Measurements from ENCODE around the gene PAK6.

The PAK6 gene

DNA sequence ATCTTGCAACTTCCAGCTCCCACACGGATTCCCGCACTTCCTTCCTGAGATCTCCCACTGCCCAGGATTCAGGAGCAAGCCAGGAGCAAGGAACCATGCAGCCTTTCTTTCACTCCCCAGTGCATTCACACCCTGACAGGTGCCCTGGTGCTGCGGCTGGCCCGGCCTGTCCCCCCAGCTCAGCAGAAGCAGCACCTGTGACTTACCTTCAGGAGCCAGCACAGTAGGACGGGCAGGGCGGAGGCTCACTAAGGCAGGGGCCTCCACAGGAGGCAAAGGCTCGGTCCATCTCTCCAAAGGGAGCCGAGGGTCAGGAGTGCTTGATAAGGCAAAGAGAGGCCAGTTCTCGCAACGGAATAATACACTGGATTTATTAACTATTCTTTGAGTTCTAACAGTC is 39.2 kb downstream of the PAK6 start:
- no peak for DNase-seq

DNA sequence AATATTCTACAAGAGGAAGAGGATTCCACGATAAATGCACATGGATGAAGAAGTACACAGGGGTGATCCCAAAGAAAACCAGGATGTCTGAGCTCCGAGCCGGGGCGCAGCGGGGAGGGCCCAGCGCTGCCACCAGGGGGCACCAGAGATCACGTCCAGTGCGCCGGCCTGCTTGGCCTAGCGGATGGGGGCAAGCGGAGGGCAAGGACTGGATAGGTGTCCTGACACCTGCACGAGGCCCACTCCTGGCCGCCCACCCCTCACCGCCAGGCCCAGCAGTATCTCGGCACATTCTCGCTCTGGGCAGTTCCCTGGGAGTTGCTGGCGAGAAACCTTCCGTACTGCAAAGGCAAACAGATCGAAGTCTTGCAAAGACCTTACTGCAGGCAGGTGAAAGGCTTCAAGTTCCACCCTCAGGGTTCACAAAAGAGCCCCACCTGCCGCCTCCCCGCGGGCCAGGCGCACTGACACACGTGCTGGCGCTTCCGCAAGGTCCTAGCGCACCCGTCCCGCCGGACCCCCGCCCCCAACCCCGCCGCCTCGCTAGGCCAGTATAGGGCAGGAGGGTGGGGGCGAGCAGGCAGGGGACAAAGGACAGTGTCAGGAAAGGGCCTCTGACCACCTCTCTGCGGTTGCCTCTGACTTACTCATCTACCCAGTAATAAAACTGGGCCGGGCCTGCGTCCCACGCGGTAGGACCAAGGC is 40.7 kb downstream of the PAK6 start:
- peak; percentile 43 to 66 (median 56) for DNase-seq

DNA sequence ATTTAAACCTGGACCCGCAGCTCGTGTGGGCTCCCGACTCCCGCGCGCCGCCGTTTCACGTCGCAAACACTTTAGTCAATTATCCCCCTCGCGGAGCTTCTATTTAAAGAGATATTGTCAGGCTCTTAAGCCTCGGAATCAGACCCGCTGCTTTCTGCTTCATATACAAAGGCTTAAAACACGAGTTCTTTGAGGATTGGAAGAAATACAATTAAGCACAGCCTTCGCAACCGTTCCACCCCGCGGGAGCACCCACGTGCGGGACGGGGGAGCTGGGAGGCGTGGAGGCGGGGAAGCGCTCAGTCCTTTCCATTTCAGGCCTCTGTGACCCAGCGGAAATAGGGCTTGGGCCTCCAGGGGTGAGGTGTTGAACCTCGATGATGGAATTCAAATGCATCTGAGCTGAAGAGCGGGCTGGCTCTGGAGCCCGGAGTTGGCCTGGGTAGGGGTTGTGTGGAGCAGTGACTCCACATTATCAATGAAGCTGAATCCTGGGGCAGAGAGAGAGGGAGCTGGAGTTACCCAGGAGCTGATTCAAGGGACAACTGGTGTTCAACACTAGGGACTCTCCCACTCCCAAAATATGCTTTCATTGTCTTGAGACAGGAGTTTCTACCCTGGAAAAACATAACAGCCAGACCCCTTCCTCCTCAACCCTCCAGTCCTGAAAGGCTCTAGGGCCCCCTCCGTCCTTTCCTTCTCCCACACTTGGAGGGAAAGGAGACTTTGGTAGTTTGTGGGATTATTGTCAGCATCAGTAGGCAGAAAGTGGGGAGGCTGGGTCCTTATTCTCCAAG is 41.6 kb downstream of the PAK6 start:
- DNase-seq: no peak

DNA sequence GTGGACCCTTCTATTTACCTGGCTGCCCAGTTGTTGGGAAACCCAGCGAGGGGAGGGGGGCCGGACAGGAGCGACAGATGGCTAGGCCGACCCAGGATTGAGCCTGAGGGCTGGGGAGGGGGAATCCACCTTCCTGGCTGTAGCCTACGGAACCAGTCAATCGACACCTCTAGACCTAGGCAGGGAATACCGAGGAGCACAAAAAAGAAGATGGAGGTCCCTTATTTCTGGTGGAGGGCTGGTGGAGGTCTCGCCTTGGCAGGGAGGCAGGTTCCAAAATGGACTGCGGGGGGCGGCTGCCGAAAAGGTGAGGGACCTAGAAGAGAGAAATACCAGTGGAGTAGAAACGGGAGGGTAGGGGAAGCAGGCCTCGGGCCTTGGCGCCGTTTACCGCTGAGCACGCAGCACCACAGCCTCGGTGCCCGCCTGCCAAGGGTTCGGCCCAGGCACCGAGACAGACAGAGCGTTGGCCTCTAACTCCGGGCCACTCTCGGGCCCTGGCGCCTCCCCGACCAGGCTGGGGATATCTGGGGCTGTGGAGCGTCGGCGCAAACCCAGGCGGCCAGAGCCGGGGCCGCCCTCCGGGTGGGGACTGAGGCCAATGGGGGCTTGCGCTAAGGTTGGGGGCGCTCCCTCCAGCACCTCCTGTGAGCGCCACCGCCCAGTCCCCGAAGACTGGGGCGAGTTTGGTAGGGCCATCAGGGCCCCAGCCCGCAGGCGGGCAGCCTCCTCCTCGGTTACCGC is 42.4 kb downstream of the PAK6 start:
- no peak for DNase-seq

DNA sequence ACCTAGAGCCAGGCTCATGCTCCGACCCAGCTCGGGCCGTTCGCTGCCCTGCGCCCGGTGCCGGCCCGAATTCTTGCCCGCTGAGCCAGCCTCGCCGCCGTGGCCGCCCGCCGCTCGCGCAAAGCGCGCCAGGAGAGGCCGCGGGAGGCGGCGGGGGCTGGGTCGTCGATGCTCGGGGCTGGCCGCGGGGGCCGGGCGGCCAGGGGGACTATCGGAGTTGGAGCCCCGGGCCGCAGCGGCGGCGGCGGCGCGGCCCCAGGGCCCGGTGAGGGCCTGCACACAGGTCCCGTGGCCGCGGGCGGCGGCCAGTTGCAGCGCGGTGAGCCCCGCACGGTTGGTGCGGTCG is 42.9 kb downstream of the PAK6 start:
- no peak for DNase-seq

DNA sequence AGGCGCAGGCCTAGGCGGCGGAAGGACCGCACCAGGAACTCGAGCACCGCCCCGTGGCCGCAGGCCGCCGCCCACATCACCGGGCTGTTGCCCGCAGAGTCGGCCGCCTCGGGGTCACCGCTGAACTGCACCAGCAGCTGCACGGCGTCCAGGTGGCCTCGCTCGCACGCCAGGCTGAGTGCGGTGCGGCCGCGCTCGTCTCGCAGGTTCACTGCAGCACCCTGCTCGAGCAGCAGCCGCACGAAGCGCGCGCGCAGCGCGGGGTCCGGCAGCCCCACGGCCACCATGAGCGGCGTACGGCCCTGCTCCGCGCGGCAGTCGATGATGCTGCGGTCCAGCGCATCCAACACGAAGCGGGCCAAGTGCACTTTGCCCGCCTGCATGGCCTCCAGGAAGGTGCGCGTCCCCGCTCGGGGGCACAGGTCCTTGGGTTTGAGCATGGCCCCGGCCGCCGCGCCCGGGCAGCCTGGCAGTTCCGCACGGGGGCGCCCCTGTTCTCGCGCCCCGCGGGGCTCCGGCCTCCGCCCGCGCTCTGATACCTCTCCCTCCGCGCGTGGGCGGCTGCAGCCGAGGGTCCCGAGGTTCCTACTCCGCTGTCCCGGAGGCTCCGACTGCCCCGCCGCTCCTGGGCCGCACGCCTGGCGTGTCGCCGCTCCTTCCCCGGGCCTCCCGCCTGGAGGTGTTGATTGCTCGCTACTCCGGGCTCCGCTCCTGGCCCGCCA is 43.4 kb downstream of the PAK6 start:
- peak in 3 of 4 experiments; percentile 8 to 27 (median 22) for DNase-seq

DNA sequence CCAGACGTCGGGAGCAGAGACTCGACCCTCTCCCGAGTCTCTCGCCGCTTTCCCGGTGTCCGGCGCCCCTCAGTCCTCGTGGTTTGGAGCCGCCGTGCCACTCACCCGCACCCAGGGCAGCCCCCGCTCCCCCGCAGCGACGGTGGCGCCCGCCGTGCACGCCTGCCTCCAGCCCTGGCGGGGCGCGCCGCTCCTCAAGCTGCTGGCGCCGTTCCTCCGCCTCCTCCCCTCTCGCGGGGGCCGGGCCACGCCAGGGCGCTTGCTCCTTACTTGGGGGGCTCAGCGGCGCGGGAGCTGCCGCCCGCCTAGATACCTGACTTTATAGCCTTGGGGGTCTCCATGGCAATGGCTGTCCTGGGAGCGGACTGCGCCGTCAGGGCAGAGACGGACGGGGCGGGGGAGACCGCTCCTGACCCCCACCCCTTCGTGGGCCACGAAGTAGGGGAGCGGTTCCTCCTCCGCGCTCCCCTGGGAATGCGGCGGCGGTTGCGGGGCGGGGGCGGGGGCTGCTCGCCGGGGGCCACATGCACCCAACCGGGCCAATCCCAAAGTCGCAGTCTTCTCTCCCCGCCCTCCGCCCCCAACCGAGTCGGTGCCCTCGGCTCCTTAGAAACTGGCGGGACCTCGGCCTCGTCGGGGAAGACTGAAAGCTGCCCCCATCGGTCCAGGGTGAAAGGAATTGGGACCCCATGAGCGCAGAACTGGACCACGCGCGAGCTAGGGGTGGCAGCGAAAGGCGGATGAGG is 44.2 kb downstream of the PAK6 start, which contains the start of gene ANKRD63:
Gene ANKRD63 (minus strand): TSS at position 196 of the 746 bp plus-strand sequence. CDS start 478 bp downstream, outside the sequence.
- DNase-seq: no peak

DNA sequence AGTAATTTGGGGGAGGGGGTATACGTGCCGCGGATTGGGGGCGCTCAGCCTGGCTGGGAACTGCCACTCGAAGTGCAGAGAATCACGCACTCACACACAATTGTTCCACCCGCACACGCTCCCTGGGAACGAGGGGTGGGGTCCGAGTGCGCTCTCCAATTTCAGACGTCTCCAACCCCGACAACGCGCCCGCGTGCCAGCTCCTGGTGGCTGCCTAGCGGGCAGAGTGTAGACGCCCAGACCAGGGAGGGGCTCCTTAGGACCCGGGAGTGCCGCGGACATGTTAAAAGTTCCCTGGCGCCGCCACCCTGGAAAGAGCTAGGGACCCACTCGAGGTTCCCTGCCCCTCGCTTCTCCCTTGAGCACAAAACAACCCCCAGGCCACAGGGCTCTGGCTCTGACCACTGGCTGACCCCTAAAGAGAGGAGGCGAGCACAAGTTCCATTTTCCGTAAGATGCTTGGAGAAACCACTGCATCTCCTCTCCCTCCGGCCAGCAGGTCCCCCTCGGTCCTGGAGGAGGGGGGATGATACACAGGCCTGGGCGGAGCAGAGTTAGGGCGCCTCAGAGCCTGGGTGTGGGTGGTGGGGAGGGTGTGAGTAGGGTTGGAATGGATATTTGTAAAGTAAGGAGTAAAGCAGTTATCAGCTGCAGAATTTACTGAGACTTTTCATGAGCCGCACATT is 44.9 kb downstream of the PAK6 start:
- no peak for DNase-seq

DNA sequence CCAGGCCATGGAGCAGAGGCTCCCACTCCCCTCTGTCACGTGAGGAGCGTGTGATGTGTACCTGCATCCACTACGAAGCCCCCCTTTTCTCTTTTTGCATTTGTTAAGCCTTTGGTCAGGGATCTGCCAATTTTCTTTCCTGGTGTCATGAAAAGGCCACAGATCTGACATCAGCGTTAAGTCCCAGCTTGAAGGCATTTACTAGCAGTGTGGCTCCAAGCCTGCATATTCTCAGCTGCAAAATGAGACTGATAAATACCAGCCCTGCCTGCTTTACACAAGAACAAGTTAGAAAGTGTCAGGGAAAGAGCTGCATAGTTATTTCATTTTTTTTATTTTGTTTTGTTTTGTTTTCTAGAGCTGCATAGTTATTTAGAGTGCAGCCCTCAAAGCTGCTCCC is 46.3 kb downstream of the PAK6 start:
- DNase-seq: no peak

DNA sequence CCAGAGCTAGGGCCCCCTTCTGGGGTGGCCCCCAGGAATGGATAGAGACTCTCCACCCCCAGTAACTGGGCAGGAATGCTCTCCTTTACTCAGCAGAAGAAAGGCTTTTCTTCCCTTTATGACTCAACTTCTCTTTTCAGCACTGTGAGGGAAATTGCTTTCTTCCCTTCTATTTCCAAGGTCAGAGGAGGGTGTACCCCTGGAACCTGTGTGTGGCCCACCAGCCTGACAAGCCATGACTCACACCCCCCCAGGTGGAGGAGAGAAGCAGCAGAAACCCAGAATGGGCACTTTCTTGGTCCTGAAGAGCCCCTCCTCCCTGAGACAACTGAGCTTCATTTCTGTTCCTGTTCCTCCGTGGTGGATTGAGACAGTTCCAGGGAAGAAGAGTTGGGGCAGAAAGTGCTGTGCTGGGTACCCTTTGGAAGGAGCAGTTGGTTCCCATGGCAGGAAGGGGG is 46.7 kb downstream of the PAK6 start:
- no peak for DNase-seq

DNA sequence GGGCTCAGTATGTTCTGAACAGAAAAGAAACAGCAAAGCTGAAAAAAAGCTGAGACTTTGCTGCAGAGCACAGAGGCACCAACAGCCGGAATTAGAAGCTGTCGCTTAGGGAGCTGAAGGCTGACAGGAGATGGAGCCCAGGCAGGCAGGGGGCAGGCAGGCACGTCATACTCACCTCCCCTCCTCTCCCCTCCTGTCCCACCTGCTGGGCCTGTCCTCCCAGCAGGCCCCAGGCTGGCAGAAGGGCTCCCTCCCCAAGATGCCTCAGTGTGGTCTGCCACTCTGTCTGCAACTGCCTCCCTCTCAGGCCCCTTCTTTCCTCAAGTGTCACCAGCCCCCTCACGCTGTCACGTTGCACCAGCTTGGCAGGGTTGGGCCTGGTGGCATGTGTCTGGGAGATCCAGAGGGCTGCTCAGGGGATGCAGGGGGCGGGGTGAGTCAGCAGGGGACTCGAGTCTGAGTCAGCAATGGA is 47.2 kb downstream of the PAK6 start:
- no peak for DNase-seq

DNA sequence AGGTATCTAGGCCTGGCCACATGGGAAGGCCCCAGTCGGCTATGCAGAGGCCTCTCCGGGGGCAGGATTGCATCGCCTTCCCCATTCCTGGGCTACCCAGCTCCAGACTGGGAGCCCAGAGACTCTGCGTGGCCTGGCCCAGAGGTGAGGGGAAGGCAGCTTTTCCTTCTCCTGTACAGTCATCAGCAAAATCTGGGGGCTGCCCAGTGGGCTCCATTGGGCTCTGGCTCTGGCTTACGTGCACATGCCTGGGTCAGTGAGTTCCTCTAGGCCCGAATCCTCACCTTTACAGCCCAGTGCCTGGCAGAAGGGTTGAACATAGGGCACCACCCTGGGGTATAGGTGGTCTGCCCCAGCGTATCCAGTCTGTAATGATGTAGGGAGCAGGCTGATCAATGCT is 47.9 kb downstream of the PAK6 start:
- no peak for DNase-seq

DNA sequence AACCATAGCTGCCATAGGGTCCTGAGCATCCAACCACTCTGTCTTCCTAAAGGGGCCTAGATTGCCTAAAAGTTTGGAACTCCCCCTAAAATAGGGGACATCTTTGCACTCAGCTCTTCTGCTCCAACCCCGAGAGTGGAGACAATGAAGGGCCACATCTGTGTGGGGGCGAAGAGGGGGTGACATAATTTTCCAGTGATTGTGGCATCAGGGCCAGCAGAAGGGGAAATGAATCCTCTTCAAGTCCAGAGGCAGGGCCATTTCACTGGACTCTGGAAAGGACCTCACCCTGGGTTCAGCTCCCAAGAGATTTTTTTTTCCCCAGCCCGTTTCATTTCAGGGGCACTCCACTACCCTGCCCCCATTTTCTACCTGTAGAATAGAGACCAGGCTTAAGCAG is 48.6 kb downstream of the PAK6 start:
- no peak for DNase-seq

DNA sequence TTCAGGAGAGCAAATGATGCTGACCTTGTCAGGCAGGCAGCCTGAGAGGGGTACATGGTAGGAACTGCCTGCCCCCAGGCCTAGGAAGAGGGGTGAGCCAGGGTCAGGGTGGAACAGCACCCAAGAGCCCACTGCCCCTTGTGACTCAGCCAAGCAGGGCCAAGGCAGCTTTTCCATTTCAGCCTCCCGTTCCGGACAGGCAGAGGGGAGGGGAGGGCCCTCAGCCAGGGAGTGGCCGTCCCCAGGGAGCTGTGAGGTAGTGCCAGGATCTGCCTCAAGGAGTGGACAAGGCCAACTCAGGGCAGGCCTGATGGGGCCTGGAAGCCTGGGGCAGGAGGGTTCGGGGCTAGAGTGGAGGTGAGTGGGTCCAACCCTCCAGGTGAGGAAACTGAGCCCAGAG is 49.1 kb downstream of the PAK6 start:
- no peak for DNase-seq

DNA sequence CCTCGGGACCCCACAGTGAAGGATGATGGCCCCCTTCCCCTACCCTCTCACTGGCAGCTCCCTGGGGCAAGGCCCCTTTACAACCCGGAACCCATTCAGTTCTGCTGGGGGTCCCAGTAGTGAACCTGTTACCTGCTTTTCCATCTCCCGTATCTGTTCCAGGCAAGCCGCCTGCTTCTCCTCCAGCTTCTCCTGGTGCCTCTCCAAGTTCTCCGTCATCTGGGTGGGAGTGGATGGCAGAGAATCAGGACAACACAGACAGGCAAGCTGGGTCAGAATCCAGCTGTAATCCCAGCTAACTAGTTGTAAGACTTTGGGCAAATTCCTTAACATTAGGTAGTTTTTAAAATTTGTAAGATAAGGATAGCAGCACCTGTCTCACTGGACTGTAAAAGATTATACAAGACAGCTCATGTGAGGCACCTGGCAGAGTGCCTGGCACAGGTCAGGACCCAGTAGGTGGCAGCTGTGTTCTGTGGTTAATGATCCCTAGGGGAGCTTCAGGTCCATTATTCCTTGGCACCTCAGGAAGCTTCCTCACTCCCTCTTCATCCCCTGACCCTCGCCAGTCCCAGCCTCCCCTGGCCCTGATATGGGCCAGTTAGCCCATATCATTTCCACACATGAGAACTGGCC is 50.4 kb downstream of the PAK6 start:
- DNase-seq: no peak

DNA sequence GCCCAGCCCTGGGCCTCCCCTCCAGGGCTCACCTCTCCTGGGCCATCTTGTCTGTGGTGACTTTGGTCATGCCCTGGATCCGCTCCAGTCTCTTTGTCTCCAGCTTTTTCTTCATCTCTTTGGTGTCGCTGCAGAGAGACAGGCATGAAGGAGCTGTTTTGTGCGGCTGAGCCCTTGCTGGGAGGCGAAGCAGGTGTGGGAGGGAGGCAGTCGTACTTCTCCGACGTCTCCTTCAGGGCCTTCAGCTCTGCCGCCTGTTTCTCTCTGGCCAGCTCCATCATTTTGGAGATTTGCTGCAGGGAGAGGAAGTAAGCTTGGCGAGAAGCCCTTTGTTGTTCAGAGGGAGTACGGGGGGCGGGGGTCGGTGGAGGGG is 51.7 kb downstream of the PAK6 start:
- DNase-seq: no peak

DNA sequence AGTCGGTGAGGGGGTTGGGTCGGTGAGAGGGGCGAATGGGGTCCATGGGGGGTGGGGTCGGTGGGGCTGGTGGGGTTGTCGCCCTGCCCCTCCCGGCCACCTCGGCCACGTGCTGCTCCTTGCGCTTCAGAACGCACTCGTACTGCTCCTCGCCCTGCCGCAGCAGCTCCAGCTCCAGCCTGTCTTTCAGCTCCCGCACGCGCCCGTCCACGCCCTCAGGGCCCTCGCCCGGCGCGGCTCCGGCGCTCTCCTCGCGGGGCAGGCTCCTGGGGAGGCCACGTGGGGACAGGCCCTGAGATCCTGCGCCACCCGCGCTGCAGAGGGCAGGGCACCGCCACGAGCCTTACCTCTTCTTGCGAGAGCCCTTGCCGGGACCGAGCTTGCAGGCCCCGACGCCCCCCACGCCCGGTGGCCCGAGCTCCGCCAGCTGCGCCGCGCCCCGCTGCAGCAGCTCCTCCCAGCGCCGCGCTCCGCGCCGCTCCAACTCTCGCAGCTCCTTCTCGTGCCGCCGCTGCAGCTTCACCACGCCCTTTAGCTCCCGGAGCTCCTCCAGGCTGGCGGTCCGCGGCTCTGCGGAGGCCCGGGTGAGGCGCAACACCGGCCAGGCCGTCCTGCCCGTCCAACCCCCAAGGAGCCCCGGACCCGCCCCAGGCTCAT is 52.2 kb downstream of the PAK6 start:
- no peak for DNase-seq

DNA sequence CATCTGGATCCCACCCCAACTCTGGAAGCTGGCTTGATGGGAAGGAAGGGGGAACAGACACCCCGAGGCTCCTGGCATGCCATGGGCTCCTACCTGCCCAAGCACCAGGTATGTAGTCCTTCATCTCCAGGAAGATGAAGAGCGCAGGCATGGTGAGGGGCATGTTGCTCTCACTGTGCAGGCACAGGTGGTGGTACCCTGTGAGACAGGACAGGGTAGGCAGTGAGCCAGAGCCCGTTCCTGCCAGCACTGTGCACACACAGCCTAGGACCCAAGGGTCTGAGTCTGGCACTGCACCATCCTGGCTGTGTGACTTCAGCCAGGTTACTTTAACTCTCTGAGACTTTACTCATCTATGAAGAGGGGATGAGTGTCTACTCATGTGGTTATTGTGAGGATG is 53.4 kb downstream of the PAK6 start:
- DNase-seq: no peak

DNA sequence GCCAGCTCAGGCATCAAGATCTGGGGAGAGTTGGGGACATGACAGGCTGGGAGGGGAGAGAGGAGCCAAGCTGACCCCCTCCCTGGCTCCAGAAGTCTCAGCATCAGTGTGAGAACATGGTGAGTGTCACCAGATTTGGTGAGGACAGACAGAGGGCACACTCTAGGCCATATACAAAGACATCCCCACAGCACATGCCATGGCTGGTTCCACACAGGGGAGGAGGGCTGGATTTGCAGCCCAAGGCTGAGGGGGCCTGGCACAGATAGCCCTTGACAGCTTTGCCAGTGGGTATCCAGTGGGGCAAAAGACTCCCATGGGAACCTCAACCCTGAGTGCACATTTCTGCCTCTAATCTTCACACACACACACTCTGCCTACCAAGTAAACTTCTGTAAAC is 54.1 kb downstream of the PAK6 start:
- no peak for DNase-seq

Measured in activated CD4-positive, CD25-positive, alpha-beta regulatory T cell (primary cell).